HG02943 (cell line): ENCODE data around the gene PDE11A.

Experiments used
- ATAC-seq: cut with Tn5 transposase; IDR thresholded peaks from one replicate; pipeline ENCODE4 v1.9.1; 2021; ENCODE audit warnings: mild to moderate bottlenecking, low read depth, moderate library complexity; ENCODE audit not compliant: unreplicated experiment

PDE11A gene

GRCh38 chr2:177587371-177587770 lies 485.2 kb downstream of the PDE11A start:
- no peak for ATAC-seq

DNA sequence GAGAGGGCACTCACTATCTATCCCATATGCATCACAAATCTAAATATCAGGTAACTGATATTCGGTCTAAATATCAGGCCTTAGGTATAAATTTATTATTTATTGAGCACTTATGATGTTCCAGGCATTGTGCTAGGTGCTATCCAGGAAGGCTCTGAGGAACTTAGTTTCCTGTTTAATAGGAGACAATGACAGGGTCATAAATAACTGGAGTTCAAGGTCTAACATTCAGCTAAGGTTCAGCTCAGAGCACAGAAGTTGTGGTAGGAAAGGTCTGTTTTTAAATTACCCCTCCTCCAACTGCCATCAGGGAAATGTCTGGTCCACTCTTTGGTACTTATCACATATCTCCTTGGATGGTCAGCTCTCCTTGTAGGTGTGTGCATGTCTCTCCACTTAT lies 486.4 kb downstream of the PDE11A start:
- no peak for ATAC-seq

DNA sequence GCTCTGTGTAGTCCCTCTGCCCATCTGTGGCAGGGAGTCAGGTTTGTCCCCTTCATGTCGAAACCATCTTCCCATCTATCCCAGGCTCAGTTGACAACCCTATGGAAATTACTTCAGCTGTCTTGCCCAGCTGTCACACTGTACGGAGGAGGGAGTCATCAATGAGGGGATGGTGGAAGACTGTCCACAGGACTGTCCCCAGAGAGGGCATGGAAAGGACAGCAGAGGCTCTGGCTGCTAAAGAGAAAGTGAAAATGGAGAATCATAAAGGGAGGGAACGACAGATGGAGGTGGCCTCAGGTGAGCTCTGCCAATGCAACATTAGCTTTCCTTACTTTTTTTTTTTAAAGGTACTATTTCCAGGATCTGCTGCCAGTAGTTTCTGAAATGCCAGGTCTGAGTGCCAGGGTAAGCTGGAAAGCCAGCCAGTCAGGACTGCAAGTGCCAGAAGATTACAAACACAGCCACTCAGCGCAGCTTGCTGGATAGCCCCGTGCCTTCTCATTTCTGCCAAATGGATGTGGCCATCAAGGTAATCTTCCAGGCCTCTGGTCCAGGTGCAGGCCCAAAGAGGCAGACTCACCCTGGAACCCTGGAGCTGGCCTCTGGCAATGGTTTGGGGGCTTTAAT lies 487.2 kb downstream of the PDE11A start:
- ATAC-seq: no peak

GRCh38 chr2:177584030-177584692 lies 488.4 kb downstream of the PDE11A start:
- no peak for ATAC-seq

DNA sequence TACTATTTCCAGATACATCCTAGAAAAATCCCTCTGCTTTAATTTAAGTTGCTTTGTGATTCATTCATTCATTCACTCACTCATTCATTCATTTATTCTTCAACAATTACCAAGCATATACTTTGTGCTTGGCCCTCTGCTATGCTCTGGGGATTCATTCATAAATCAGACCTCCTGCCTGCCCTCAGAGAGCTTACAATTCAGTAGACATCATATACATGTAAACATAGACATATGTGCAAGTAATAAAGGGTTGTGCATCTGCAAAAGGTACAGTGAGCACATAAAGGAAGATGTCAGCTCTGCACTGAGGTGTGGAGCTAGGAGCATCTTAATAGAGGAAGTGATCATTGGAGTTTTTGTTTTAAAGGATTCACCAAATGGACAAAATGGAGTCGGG lies 490.6 kb downstream of the PDE11A start:
- no peak for ATAC-seq

DNA sequence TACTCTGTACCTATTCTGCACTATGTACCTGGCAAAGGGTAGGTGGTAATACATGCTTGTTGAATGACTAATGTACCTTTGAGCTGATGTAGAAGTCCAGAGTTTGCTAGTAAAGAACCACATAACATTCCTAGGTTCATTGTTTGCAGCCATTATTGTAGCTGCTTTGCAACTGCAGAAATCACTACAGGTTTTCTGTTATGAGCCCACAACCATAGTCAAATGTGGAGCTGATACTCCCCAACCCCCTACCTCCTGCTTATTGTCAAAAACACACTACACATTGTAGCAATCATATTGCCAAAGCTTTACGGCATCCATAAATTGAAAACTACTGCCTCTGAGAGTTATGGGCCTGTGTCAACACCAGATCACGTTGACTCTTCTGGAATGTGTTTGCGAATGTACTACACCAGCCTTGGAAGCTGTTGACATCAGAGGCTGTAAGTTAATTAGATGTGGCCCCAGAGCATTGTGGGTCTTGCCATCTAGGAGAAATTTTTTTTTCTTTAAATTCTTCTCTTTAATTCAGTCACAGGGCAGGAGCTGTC lies 493.0 kb downstream of the PDE11A start:
- ATAC-seq: no peak

DNA sequence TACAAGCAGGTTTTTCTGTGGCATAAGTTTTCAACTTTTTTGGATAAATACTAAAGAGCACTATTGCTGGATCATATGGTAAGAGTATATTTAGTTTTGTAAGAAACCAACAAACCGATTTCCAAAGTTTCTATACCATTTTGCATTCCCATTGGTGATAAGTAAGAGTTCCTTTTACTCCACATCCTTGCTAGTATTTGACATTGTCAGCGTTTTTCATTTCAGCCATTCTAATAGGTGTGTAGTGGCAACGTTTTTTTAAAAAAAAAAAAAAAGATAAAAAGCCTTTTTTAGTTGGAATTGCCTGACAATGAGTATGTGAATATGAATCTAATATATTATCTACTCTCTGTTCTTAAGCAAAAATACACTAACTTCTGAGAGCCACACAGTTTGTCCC lies 494.1 kb downstream of the PDE11A start:
- ATAC-seq: no peak

DNA sequence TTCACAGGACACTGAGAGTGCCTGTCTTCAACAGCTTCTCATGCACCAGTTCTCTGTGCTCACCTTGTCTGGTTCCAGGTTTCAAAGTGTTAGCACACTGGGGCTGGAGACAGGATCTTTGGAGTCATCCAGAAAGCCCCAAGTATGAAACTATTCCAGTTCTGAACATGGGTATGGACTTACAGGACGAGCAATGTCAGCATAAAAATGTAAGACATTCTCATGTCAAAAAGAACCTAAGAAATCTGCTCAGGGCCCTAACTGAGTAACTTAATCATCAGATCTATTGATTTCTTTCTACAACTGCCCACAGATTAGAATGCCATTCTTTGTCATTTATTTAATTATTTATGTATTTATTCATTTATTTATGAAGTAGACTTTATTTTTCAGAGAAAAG lies 495.5 kb downstream of the PDE11A start:
- ATAC-seq: no peak

DNA sequence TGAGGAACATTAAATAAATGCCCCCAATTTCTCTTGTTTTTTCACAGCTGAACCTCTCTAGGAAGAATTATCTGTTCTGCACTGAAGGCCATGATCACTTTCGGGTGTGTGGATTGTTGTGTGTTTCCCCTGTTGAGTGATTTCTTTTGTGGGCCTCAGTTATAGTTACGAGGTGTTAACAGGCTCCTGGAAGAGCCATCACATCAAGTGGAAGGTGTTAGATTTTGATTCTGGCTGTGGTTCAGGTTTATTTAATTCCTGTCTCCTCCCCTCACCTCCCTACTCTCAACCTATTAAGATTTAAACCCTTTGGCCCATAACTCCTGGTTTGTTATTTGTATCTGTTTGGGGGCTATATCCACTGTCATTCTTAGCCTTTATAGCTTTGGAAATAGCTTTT lies 497.2 kb downstream of the PDE11A start:
- ATAC-seq: no peak

DNA sequence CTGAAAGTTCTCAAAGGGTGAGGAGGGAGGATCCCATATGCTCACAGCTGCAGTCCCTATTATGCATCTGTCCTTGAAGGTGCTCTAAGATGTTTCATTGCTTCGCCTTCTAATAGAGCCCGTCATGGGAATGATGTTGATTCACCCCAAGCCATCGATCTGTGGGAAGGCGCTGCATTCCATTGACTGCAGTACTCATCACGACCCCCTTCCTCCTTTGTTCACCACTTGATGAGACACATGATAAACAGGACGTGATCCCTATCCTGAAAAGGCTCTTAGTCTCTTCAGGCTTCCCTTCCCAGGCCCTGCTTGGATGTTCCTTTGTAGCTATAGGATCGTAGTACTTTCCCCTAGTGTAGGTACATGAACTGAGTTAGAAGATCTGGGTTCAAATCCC lies 498.2 kb downstream of the PDE11A start:
- no peak for ATAC-seq
